NCI-H1694 (cell line): Measurements from ENCODE around the gene HBA1.
"Not testable (repeated sequence)": the region's sequence is repeated elsewhere in the genome, so short reads cannot be mapped to it uniquely, and the experiment has no call there.

Source experiments
- DNase-seq: peaks from one replicate; lab custom pipeline; 2025; lab: John Stamatoyannopoulos, UW

Gene HBA1

GRCh38 chr16:160242-160641, 16.2 kb upstream of the HBA1 start:
- DNase-seq = not testable (repeated sequence)

- no peak for DNase-seq
These were observed 15.7 kb upstream of the HBA1 start for GRCh38 chr16:160691-161190.

GRCh38 chr16:162271-162991, 14.0 kb upstream of the HBA1 start:
- DNase-seq = no peak

GRCh38 chr16:163139-163538, 13.3 kb upstream of the HBA1 start:
- not testable (repeated sequence) for DNase-seq

GRCh38 chr16:163696-164095, 12.8 kb upstream of the HBA1 start:
- DNase-seq = not testable (repeated sequence)

GRCh38 chr16:164134-164823, 12.2 kb upstream of the HBA1 start:
- DNase-seq = not testable (repeated sequence)

GRCh38 chr16:164827-165538, 11.5 kb upstream of the HBA1 start:
- DNase-seq = peak; percentile 18

- DNase-seq = no peak
These were observed 10.7 kb upstream of the HBA1 start, which contains the start of gene HBM for GRCh38 chr16:165539-166374. TSS of gene HBM (plus strand) at chr16:165978. CDS start at chr16:165998, 20 bp downstream.

GRCh38 chr16:166375-167121, 9.9 kb upstream of the HBA1 start:
- DNase-seq = no peak

- no peak for DNase-seq
These were observed 9.3 kb upstream of the HBA1 start for GRCh38 chr16:167122-167690.

GRCh38 chr16:168424-168823, 8.1 kb upstream of the HBA1 start:
- no peak for DNase-seq

GRCh38 chr16:169014-169413, 7.5 kb upstream of the HBA1 start:
- DNase-seq = no peak

GRCh38 chr16:170088-170507, 6.4 kb upstream of the HBA1 start:
- not testable (repeated sequence) for DNase-seq

- no peak for DNase-seq
These were observed 5.7 kb upstream of the HBA1 start for GRCh38 chr16:170788-171187.

- not testable (repeated sequence) for DNase-seq
These were observed 4.0 kb upstream of the HBA1 start, which contains the start of gene HBA2 for GRCh38 chr16:172374-172941. TSS of gene HBA2 (plus strand) at chr16:172876. CDS start at chr16:172913, 37 bp downstream.

- not testable (repeated sequence) for DNase-seq
These were observed 3.1 kb upstream of the HBA1 start for GRCh38 chr16:173211-173854.

- not testable (repeated sequence) for DNase-seq
These were observed 2.3 kb upstream of the HBA1 start for GRCh38 chr16:173928-174769.
